GM12892 (cell line): ENCODE measurements around the gene RPL38.

Experiments used
- POLR2A ChIP-seq: IDR thresholded peaks from 2 replicates; pipeline ENCODE4 v1.6.1; 2011; ENCODE audit warnings: low read depth, low read length, control low read depth
- POLR2AphosphoS5 ChIP-seq: IDR thresholded peaks from 2 replicates; pipeline ENCODE4 v1.6.1; 2011; ENCODE audit warnings: low read depth, low read length, control low read depth
- TAF1 ChIP-seq: IDR thresholded peaks from 2 replicates; pipeline ENCODE4 v1.6.1; 2011; ENCODE audit warnings: low read depth, mild to moderate bottlenecking, control low read depth, low read length, borderline replicate concordance

GRCh38 chr17:74217037-74217730 lies 13.7 kb downstream of the RPL38 start:
- no peak for TF ChIP-seq POLR2A
- no peak for TF ChIP-seq POLR2AphosphoS5
- no peak for TF ChIP-seq TAF1
